ENCODE data around the gene TDRD15. TPM values are rescaled to one million over a fixed set of nuclear protein-coding genes. Genes with fewer than 3 reads are reported as not detected.
"Not testable (repeated sequence)": the region's sequence is repeated elsewhere in the genome, so short reads cannot be mapped to it uniquely, and the experiment has no call there.

The TDRD15 gene
- total RNA-seq, 2 donors from 2014 or later = 0.33 TPM; not detected in 1

DNA sequence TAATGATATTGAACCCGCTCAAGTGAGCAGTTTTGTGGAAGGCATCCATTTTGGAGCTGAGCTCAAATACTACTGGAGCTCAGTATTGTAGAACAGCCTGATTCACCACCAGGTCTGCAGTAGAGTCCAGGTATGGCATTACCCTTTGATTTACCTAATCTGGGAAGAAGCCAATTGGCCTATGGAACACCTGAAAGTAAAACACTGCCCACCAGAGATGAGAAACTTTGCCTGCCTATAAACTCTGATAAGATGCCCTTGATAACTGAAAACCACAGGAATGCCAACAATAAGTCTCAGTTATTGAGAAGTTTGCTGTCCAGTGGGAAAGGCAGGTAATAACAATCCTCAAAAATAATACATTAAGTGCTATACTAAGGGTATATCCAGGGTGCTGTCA, 25.5 kb upstream of the TDRD15 start:
- Histone ChIP-seq H3K4me3 (no peak overlapping the region), H3K27ac (no peak overlapping the region), H3K27me3 (no peaks in the 10 kb centered on the region), H3K36me3 (replicated peaks in 1 of 2; ENCODE audit: insufficient read depth in 1 of 2, low read depth in 2 of 2) (no peaks in the 10 kb centered on the region), H3K4me1 (no peaks in the 10 kb centered on the region), H3K9me3 (no peaks in the 10 kb centered on the region)
- 76 to 85% methylated on average over 1 of the region's 1 CpG for WGBS, 2 donors
- TF ChIP-seq, protein P1, sequence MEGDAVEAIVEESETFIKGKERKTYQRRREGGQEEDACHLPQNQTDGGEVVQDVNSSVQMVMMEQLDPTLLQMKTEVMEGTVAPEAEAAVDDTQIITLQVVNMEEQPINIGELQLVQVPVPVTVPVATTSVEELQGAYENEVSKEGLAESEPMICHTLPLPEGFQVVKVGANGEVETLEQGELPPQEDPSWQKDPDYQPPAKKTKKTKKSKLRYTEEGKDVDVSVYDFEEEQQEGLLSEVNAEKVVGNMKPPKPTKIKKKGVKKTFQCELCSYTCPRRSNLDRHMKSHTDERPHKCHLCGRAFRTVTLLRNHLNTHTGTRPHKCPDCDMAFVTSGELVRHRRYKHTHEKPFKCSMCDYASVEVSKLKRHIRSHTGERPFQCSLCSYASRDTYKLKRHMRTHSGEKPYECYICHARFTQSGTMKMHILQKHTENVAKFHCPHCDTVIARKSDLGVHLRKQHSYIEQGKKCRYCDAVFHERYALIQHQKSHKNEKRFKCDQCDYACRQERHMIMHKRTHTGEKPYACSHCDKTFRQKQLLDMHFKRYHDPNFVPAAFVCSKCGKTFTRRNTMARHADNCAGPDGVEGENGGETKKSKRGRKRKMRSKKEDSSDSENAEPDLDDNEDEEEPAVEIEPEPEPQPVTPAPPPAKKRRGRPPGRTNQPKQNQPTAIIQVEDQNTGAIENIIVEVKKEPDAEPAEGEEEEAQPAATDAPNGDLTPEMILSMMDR (IDR thresholded peaks at IDR 0.05) = no peak
- TF ChIP-seq POLR2A (IDR thresholded peaks at IDR 0.05) = no peak
- no peak for DNase-seq
- ATAC-seq = no peak
- intact Hi-C loops (cut with DNase I) = no loop called here

DNA sequence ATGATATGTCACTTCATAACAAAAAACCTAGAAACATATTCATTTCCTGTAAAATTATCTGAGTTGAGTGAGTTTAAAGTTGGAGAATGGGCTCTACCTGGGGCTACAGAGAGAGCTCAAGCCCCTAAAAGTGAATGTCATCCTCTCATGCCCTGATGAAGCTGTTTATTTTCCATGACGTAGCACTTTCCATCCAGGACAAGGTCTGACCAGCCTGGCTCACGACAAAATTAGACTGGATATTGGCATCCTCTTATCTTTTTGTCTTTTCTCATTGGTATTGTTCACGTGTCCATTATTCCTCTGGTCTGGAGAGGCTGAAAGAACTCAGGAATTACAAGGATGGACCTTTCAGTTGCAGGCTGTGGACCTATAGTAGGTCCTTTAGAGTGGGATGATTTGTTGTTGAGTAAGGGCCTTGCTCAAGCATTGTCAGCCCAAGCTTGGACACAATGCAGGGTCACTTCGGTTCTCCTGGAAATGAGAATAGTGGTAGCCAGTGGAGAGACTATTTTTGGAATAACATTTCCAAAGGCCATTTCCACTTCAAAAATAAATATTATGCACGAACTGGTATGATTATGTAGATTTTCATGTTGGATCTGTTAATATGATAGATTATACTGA, 24.4 kb upstream of the TDRD15 start:
- TF ChIP-seq, protein P1 (IDR thresholded peaks at IDR 0.05) = no peak
- no peak for TF ChIP-seq POLR2A (IDR thresholded peaks at IDR 0.05)
- ATAC-seq = no peak
- intact Hi-C loops (cut with DNase I) = no loop called here
- H3K27ac ChIP-seq = no peak overlapping the region
- H3K4me3 ChIP-seq = no peak overlapping the region
- H3K27me3 ChIP-seq = no peaks in the 10 kb centered on the region
- H3K4me1 ChIP-seq = no peaks in the 10 kb centered on the region
- H3K9me3 ChIP-seq = no peaks in the 10 kb centered on the region
- no peak for DNase-seq
- no peaks in the 10 kb centered on the region for H3K36me3 ChIP-seq (replicated peaks in 1 of 2; ENCODE audit: insufficient read depth in 1 of 2, low read depth in 2 of 2)
- WGBS, 2 donors = 54 to 67% methylated on average over 5 of the region's 5 CpGs

DNA sequence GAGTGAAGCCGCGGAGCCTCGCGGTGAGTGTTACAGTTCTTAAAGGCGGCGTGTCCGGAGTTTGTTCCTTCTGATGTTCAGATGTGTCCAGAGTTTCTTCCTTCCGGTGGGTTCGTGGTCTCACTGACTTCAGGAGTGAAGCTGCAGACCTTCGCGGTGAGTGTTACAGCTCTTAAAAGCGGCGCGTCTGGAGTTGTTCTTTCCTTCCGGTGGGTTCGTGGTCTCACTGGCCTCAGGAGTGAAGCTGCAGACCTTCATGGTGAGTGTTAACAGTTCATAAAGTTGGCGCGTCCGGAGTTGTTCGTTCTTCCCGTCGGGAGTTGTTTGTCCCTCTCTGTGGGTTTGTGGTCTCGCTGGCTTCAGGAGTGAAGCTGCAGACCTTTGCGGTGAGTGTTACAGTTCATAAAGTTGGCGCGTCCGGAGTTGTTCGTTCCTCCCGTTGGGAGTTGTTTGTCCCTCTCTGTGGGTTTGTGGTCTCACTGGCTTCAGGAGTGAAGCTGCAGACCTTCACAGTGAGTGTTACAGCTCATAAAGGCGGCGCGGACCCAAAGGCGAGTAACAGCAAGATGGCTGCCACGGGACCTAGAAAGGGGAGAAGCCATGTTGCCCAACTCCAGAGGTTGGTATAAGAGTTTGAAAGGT, 22.1 kb upstream of the TDRD15 start:
- H3K4me3 ChIP-seq; H3K9me3 ChIP-seq; H3K36me3 ChIP-seq (replicated peaks in 1 of 2; ENCODE audit: insufficient read depth in 1 of 2, low read depth in 2 of 2); H3K4me1 ChIP-seq; ATAC-seq; intact Hi-C loops (cut with DNase I); DNase-seq; H3K27ac ChIP-seq; H3K27me3 ChIP-seq: not testable (repeated sequence)
- WGBS, 2 donors = 90 to 91% methylated on average over 33 to 34 of the region's 34 CpGs

DNA sequence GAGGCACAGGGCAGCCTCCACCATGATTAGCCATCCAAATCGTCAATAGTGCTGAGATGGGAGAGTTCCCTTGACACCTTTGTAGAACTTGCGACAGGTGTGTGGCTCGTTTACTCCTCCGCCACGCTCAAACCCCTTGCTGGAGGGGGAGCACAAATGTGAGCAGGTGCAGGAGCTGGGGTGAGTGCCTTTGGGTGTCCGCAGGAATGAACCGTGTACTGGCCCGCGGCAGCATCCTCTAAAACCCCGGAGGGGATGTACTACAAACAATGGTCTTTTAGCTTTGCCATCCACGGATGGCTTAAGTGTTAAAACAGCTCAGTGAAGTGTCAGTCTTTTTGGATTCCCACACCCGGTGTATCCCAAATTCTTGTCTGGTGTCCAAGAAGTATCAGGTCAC, 21.4 kb upstream of the TDRD15 start:
- 75 to 84% methylated on average over 12 of the region's 12 CpGs for WGBS, 2 donors
- Histone ChIP-seq H3K4me3 (no peak overlapping the region), H3K36me3 (replicated peaks in 1 of 2; ENCODE audit: insufficient read depth in 1 of 2, low read depth in 2 of 2) (no peaks in the 10 kb centered on the region), H3K27ac (no peak overlapping the region), H3K27me3 (no peaks in the 10 kb centered on the region), H3K9me3 (no peaks in the 10 kb centered on the region), H3K4me1 (no peaks in the 10 kb centered on the region)
- TF ChIP-seq, protein P1 (IDR thresholded peaks at IDR 0.05) = no peak
- TF ChIP-seq POLR2A (IDR thresholded peaks at IDR 0.05) = no peak
- ATAC-seq = no peak
- no peak for DNase-seq
- intact Hi-C loops (cut with DNase I) = no loop called here

DNA sequence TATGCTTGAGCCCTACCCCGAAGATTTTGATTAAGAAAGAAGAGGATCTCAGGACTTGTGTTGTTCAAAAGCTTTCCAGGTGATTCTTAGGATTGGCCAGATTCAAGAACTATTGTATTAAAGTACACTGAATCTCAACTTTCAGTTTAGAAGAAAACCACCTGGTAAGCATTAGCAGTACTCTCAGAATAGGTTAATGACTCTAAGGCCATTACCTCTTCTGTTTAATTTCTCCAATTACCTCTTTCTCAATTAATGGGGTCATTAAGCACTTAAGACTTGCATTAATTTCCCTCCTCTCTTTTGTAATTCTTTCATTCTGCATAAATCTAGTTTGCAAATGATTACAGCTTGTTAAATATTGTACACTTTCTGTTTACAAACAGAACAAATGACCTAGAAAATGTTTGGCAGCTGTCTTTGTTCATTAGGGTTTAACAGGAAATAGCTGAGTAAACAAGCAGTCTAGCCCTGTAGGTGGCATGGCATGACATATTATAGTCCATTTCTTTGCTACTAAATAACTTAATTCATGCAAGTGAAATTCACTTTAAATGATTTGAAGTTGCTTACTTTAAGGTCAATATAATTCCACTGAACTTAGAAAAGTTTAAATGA, 20.4 kb upstream of the TDRD15 start:
- ATAC-seq = no peak
- no peaks in the 10 kb centered on the region for H3K27me3 ChIP-seq
- 45 to 54% methylated on average over 1 of the region's 1 CpG for WGBS, 2 donors
- no peak for DNase-seq
- H3K4me3 ChIP-seq = no peak overlapping the region
- no peak overlapping the region for H3K27ac ChIP-seq
- intact Hi-C loops (cut with DNase I) = no loop called here
- H3K4me1 ChIP-seq = no peaks in the 10 kb centered on the region
- TF ChIP-seq POLR2A (IDR thresholded peaks at IDR 0.05) = no peak
- TF ChIP-seq, protein P1 (IDR thresholded peaks at IDR 0.05) = no peak
- no peaks in the 10 kb centered on the region for H3K36me3 ChIP-seq (replicated peaks in 1 of 2; ENCODE audit: insufficient read depth in 1 of 2, low read depth in 2 of 2)
- H3K9me3 ChIP-seq = no peaks in the 10 kb centered on the region

Measured in body of pancreas (tissue), 4 donors.